Activated CD4-positive, alpha-beta T cell treated with anti-CD3 and anti-CD28 coated beads, Interleukin-2, amount 50 U/mL, for 48 hours (primary cell): ENCODE results near the gene KDM5C.
A peak's percentile ranks its signal among the peaks of the same experiment; 100 is the strongest.
"Not testable (repeated sequence)": the region's sequence is repeated elsewhere in the genome, so short reads cannot be mapped to it uniquely, and the experiment has no call there.

Experiments
- DNase-seq, 2 experiments: peaks; one replicate each; pipeline ENCODE4 v3.0.0-alpha.2; 2020

The KDM5C gene

GRCh38 chrX:53188763-53189162 is 36.2 kb downstream of the KDM5C start:
- DNase-seq = peak; percentile 26 to 43

GRCh38 chrX:53186351-53186750 is 38.7 kb downstream of the KDM5C start:
- DNase-seq = peak; percentile 13 to 24

- no peak for DNase-seq
Measured at GRCh38 chrX:53184836-53185235, 40.2 kb downstream of the KDM5C start.

- no peak for DNase-seq
Measured at GRCh38 chrX:53171356-53171755, 53.7 kb downstream of the KDM5C start.

DNA sequence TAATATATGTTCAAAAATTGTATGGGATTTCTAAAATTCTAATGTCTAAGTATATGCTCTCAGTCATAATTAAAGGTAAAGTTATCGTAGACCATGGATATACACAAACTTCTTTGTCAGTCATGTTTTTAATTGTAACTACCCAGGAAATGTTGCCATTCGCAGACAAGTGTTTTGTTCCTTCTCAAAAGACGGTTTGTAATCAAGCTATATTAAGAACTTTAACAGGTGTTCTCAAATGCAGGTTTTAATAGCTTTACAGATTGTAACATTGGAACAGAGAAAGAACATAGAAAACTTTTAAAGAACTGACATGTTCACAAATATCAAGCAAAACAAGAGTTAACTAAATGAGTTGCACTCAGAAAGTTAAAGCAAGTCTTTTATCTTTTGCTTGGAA is 58.9 kb downstream of the KDM5C start:
- no peak for DNase-seq

- not testable (repeated sequence) for DNase-seq
Measured at GRCh38 chrX:53164566-53164965, 60.4 kb downstream of the KDM5C start.

GRCh38 chrX:53163436-53163835 is 61.6 kb downstream of the KDM5C start:
- no peak for DNase-seq

DNA sequence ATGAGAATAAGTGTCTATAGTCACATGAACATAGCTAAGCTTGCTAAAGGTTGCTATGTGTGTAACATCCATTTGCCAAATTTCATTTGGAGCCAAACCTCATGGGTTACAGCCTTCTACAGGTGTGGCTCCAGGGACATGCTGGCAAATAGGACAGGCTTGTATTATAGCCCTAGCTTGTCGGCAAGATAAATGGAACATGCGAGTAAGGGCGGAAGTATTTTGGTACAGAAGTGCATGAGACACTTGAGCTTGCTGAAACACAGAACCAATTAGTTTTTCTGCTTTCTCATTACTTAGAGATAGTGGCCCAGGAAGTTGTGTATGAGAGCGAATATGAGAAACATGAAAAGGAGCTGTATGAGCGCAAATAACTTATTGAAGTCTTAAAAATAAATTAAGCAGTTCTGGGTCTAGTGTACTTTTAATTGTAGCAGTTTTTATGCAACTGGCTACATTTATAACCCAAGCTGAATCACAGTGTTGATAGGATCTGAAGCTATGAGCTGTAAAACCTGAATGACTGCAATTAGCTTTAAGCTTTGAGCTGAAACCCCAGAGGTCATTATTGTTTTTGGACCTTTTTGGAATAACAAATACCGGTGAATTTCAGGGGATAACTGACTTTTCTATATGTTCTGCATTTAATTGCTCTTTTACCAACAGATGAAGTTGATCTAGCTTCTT is 64.6 kb downstream of the KDM5C start:
- no peak for DNase-seq

GRCh38 chrX:53159184-53159583 is 65.8 kb downstream of the KDM5C start:
- DNase-seq = no peak

GRCh38 chrX:53156207-53156596 is 68.8 kb downstream of the KDM5C start:
- no peak for DNase-seq

DNA sequence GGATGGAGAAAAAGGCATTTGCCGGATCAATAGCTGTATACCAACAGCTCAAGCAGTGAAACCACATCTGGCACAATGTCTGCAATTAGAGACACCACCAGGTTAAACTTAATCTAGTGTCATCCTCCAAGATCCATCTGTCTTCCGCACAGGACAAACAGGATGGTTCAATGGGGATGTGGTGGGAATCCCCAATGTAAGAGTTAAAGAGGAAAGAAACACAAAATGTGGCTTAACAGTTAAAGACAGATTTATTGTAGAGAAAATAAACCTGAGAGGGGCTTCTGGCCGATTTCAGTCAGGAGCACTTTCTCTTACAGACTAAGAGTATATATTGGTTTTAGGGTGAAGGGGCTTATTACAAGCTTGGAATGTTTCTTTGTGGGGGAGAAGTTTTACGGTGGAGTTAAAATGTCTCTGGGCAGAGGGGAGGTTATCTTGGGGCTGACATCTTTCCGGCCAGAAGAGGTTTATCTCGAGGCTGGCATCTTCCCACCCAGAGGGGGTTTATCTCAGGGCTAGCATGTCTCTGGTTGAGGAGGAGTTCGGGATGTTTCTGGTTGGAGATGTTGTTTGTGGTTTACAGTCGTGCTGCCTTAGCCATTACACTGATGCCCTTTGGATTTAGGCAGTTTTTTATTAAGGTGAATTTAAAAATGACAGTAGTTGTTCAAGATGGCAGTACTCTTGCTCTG is 69.3 kb downstream of the KDM5C start:
- no peak for DNase-seq

DNA sequence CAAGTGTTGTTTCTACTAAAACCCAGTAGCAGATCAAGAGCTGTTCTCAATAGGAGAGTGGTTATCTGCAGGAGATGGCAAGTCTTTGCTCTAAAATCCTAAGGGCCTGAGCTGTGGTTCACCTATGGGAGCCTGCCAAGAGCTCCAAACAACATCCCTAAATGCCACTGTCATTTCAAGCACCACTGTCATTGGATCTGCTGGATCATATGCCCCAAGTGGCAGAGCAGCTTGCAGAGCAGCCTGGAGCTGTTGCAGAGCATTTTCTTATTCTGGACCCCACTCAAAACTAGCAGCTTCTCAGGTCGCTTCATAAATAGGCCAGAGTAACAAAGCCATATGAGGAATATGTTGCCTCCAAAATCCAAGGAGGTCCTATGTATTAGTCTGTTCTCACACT is 71.4 kb downstream of the KDM5C start:
- no peak for DNase-seq
